H9 (cell line): ENCODE results near the gene XIRP2. TPM values are rescaled to one million over a fixed set of nuclear protein-coding genes. Genes with fewer than 3 reads are reported as not detected.

Experiments used
- DNase-seq: peaks from one replicate; pipeline ENCODE4 v3.0.0-alpha.2; 2017
- H2AFZ ChIP-seq: one replicate; pipeline ENCODE4 v1.6.1; 2013; ENCODE audit warnings: mild to moderate bottlenecking, low read length, control low read depth, moderate library complexity
- H2AK5ac ChIP-seq: 2 replicates; pipeline ENCODE4 v1.6.1; 2013; ENCODE audit warnings: low read length, control low read depth, mixed read lengths; ENCODE audit not compliant: insufficient read length
- H2BK120ac ChIP-seq: one replicate; pipeline ENCODE4 v1.6.1; 2013; ENCODE audit warnings: low read depth, mild to moderate bottlenecking, low read length, control low read depth, inconsistent platforms; ENCODE audit not compliant: poor library complexity, severe bottlenecking
- H2BK12ac ChIP-seq: 2 replicates; pipeline ENCODE4 v1.6.1; 2013; ENCODE audit warnings: low read length, control low read depth, mixed read lengths, low read depth; ENCODE audit not compliant: insufficient read length
- H2BK15ac ChIP-seq: 2 replicates; pipeline ENCODE4 v1.6.1; 2013; ENCODE audit warnings: low read depth, low read length, control low read depth
- H2BK20ac ChIP-seq: one replicate; pipeline ENCODE4 v1.6.1; 2013; ENCODE audit warnings: low read depth, mild to moderate bottlenecking, low read length, control low read depth, inconsistent platforms; ENCODE audit not compliant: poor library complexity, severe bottlenecking
- H2BK5ac ChIP-seq: 2 replicates; pipeline ENCODE4 v1.6.1; 2013; ENCODE audit warnings: low read length, control low read depth, mixed read lengths; ENCODE audit not compliant: insufficient read length
- H3K14ac ChIP-seq: 2 replicates; pipeline ENCODE4 v1.6.1; 2013; ENCODE audit warnings: low read length, control low read depth; ENCODE audit not compliant: insufficient read depth
- H3K18ac ChIP-seq: 2 replicates; pipeline ENCODE4 v1.6.1; 2013; ENCODE audit warnings: low read depth, mild to moderate bottlenecking, mixed read lengths, low read length, control low read depth; ENCODE audit not compliant: insufficient read length
- H3K23ac ChIP-seq: 2 replicates; pipeline ENCODE4 v1.6.1; 2013; ENCODE audit warnings: low read length, control low read depth, mixed read lengths, low read depth; ENCODE audit not compliant: insufficient read length
- H3K23me2 ChIP-seq: 2 replicates; pipeline ENCODE4 v1.6.1; 2013; ENCODE audit warnings: low read depth, mild to moderate bottlenecking, mixed read lengths, low read length, control low read depth; ENCODE audit not compliant: insufficient read length, poor library complexity, severe bottlenecking
- H3K27ac ChIP-seq: 2 replicates; pipeline ENCODE4 v1.5.1; 2013; ENCODE audit warnings: low read length, control low read depth, mixed read lengths, low read depth; ENCODE audit not compliant: insufficient read length
- H3K27me3 ChIP-seq: 2 replicates; pipeline ENCODE4 v1.6.1; 2013; ENCODE audit warnings: low read length, control low read depth, inconsistent platforms; ENCODE audit not compliant: insufficient read depth
- H3K4ac ChIP-seq: 2 replicates; pipeline ENCODE4 v1.6.1; 2013; ENCODE audit warnings: low read depth, mild to moderate bottlenecking, control low read depth, inconsistent platforms, low read length, moderate library complexity
- H3K4me1 ChIP-seq: 2 replicates; pipeline ENCODE4 v1.6.1; 2013; ENCODE audit warnings: low read length, control low read depth, inconsistent platforms; ENCODE audit not compliant: insufficient read depth
- H3K4me2 ChIP-seq: 2 replicates; pipeline ENCODE4 v1.6.1; 2013; ENCODE audit warnings: low read length, control low read depth, mixed read lengths; ENCODE audit not compliant: insufficient read length, insufficient read depth
- H3K56ac ChIP-seq: 2 replicates; pipeline ENCODE4 v1.6.1; 2013; ENCODE audit warnings: low read depth, mild to moderate bottlenecking, mixed read lengths, low read length, control low read depth; ENCODE audit not compliant: insufficient read length
- H3K79me1 ChIP-seq: 2 replicates; pipeline ENCODE4 v1.6.1; 2013; ENCODE audit warnings: low read depth, mild to moderate bottlenecking, moderate library complexity, low read length, control low read depth, inconsistent platforms; ENCODE audit not compliant: insufficient read depth, poor library complexity, severe bottlenecking
- H3K79me2 ChIP-seq: 2 replicates; pipeline ENCODE4 v1.6.1; 2013; ENCODE audit warnings: low read length, control low read depth, inconsistent platforms; ENCODE audit not compliant: insufficient read depth
- H3K9ac ChIP-seq: 2 replicates; pipeline ENCODE4 v1.6.1; 2013; ENCODE audit warnings: low read length, control low read depth, mixed read lengths; ENCODE audit not compliant: insufficient read length; ENCODE audit errors: extremely low read depth
- H3K9me3 ChIP-seq: one replicate; pipeline ENCODE4 v1.6.1; 2013; ENCODE audit warnings: low read depth, low read length, inconsistent platforms; ENCODE audit not compliant: control insufficient read depth
- H3T11ph ChIP-seq: one replicate; pipeline ENCODE4 v1.6.1; 2013; ENCODE audit warnings: mild to moderate bottlenecking, low read length, control low read depth, inconsistent platforms
- H4K20me1 ChIP-seq: one replicate; pipeline ENCODE4 v1.6.1; 2013; ENCODE audit not compliant: control insufficient read depth, insufficient read length, insufficient read depth
- H4K5ac ChIP-seq: 2 replicates; pipeline ENCODE4 v1.6.1; 2013; ENCODE audit warnings: low read depth, mild to moderate bottlenecking, mixed read lengths, low read length, control low read depth; ENCODE audit not compliant: insufficient read length
- H4K8ac ChIP-seq: replicated peaks from 2 replicates; pipeline ENCODE4 v1.6.1; 2013; ENCODE audit warnings: low read length, control low read depth, mixed read lengths, low read depth; ENCODE audit not compliant: insufficient read length
- H4K91ac ChIP-seq: 2 replicates; pipeline ENCODE4 v1.6.1; 2013; ENCODE audit warnings: low read depth, mild to moderate bottlenecking, moderate library complexity, mixed read lengths, low read length, control low read depth; ENCODE audit not compliant: insufficient read length
- H3K27ac Mint-ChIP-seq, 3 experiments: 2 replicates in 2 of 3; 3 replicates in 1 of 3; pipeline ENCODE4 v1.8.0; 2020 to 2021; ENCODE audit warnings: mixed read lengths in 3 of 3, mild to moderate bottlenecking in 1 of 3, moderate library complexity in 1 of 3
- H3K27me3 Mint-ChIP-seq: 2 replicates; pipeline ENCODE4 v1.8.0; 2021; ENCODE audit warnings: low read depth, mild to moderate bottlenecking, moderate library complexity, mixed read lengths
- H3K36me3 Mint-ChIP-seq, 3 experiments: 2 replicates in 2 of 3; 3 replicates in 1 of 3; pipeline ENCODE4 v1.8.0; 2020 to 2021; ENCODE audit warnings: low read depth in 3 of 3, mixed read lengths in 3 of 3; ENCODE audit not compliant: insufficient read depth in 1 of 3
- H3K4me1 Mint-ChIP-seq, 2 experiments: 2 replicates each; pipeline ENCODE4 v1.8.0; 2020; ENCODE audit warnings: mixed read lengths in 2 of 2
- H3K4me3 Mint-ChIP-seq, 2 experiments: 2 replicates in 1 of 2; 3 replicates in 1 of 2; pipeline ENCODE4 v1.8.0; 2020 to 2021; ENCODE audit warnings: mild to moderate bottlenecking in 2 of 2, mixed read lengths in 2 of 2, moderate library complexity in 1 of 2
- H3K9me3 Mint-ChIP-seq, 2 experiments: 2 replicates in 1 of 2; 3 replicates in 1 of 2; pipeline ENCODE4 v1.8.0; 2020; ENCODE audit warnings: mild to moderate bottlenecking in 2 of 2, mixed read lengths in 2 of 2, moderate library complexity in 1 of 2
- WGBS: extraction: QIAGEN DNeasy Blood & Tissue Kit; methylation state at CpG from one replicate; pipeline ENCODE4 v1.1.7; 2013; ENCODE audit warnings: missing lambda C conversion rate, low lambda C conversion rate, mixed read lengths; ENCODE audit not compliant: insufficient read length; ENCODE audit errors: extremely low coverage; 5-methylcytosine and 5-hydroxymethylcytosine counted together
- total RNA-seq: library from RNA; stranded (reverse); gene quantifications from 2 replicates; pipeline ENCODE4 v1.2.1, GENCODE V29; 2021
- TF ChIP-seq, protein P1 (sequence below): fragments of 200-600 bp; sonication (generic); conservative IDR thresholded peaks from 3 replicates; pipeline ENCODE4 v1.8.0; 2021; ENCODE audit warnings: antibody characterized with exemption, mild to moderate bottlenecking

Gene XIRP2
- total RNA-seq, 1 experiment from 2014 or later: 0.07 TPM

DNA sequence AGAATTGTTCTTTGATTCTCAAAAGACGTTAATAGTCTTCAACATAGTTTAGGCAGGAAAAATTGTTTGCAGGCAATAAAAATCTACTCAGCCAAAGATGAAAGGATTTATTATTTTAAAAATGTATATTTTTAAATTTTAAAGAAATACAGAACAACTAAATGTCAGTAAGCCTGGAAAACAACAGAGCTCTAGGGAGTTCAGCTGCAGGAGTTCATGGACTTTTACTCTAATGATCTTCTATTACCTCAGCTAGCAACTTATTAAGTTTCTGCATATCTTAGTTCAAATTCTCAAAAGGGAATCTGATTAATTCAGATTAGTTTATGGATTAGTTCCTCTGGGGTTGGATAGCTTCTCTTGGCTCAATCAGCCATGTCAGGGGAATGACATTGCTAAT is 17.9 kb upstream of the XIRP2 start:
- H2BK15ac ChIP-seq: no peak overlapping the region
- H3K9ac ChIP-seq: no peak overlapping the region
- no peaks in the 10 kb centered on the region for H4K20me1 ChIP-seq
- H3K4me2 ChIP-seq: no peak overlapping the region
- H4K8ac ChIP-seq: no peak overlapping the region
- no peak overlapping the region for H3K56ac ChIP-seq
- no peak overlapping the region for H4K91ac ChIP-seq
- H3K79me1 ChIP-seq: no peaks in the 10 kb centered on the region
- H3K23me2 ChIP-seq: no peaks in the 10 kb centered on the region
- H3T11ph ChIP-seq: no peak overlapping the region
- Mint-ChIP-seq H3K4me3 (no peak overlapping the region), H3K27ac (no peak overlapping the region), H3K9me3 (peaks cover 0 to 3% of the 10 kb centered on the region in 2 experiments; a peak in 1 of 5 replicates), H3K4me1 (no peaks in the 10 kb centered on the region), H3K27me3 (no peaks in the 10 kb centered on the region), H3K36me3 (no peaks in the 10 kb centered on the region)
- H3K23ac ChIP-seq: no peak overlapping the region
- H2AK5ac ChIP-seq: no peak overlapping the region
- H4K5ac ChIP-seq: no peak overlapping the region
- no peak for DNase-seq
- no peaks in the 10 kb centered on the region for H3K4me1 ChIP-seq
- no CpG with 5 or more reads among the region's 1 CpG for WGBS
- H2AFZ ChIP-seq: no peak overlapping the region
- H3K14ac ChIP-seq: no peak overlapping the region
- no peaks in the 10 kb centered on the region for H3K27me3 ChIP-seq
- H3K27ac ChIP-seq: no peak overlapping the region
- H3K18ac ChIP-seq: no peak overlapping the region
- H2BK120ac ChIP-seq: no peak overlapping the region
- no peak overlapping the region for H3K4ac ChIP-seq
- no peaks in the 10 kb centered on the region for H3K79me2 ChIP-seq
- no peaks in the 10 kb centered on the region for H3K9me3 ChIP-seq
- H2BK12ac ChIP-seq: no peak overlapping the region
- H2BK5ac ChIP-seq: no peak overlapping the region
- TF ChIP-seq, protein P1, sequence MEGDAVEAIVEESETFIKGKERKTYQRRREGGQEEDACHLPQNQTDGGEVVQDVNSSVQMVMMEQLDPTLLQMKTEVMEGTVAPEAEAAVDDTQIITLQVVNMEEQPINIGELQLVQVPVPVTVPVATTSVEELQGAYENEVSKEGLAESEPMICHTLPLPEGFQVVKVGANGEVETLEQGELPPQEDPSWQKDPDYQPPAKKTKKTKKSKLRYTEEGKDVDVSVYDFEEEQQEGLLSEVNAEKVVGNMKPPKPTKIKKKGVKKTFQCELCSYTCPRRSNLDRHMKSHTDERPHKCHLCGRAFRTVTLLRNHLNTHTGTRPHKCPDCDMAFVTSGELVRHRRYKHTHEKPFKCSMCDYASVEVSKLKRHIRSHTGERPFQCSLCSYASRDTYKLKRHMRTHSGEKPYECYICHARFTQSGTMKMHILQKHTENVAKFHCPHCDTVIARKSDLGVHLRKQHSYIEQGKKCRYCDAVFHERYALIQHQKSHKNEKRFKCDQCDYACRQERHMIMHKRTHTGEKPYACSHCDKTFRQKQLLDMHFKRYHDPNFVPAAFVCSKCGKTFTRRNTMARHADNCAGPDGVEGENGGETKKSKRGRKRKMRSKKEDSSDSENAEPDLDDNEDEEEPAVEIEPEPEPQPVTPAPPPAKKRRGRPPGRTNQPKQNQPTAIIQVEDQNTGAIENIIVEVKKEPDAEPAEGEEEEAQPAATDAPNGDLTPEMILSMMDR: no peak
- no peak overlapping the region for H2BK20ac ChIP-seq
